Stimulated activated CD4-positive, alpha-beta T cell treated with anti-CD3 and anti-CD28 coated beads, Interleukin-2, amount 100 ng/mL, for 24 hours (primary cell): Measurements from ENCODE around the gene PPM1N.

ENCODE experiments used
- DNase-seq, 2 donors: peaks; one replicate each; pipeline ENCODE4 v3.0.0-alpha.2; 2020

PPM1N gene

DNA sequence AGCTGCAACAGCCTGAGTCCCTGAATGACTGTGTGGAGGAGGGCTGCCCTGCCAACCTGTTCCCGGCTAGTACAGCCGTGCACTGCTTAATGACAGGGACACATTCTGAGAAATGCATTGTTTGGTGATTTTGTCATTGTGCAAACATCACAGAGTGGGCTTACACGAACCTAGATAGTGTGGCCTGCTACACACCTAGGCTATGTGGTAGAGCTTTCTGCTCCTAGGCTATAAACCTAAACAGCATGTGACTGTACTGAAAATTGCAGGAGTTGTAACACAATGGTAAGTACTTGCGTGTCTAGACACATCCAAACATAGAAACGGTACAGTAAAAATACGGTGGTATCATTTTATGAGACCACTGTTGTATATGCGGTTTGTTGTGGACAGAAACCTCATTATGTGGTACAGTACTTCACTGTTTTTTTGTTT lies 44.0 kb downstream of the PPM1N start:
- DNase-seq, result no peak

DNA sequence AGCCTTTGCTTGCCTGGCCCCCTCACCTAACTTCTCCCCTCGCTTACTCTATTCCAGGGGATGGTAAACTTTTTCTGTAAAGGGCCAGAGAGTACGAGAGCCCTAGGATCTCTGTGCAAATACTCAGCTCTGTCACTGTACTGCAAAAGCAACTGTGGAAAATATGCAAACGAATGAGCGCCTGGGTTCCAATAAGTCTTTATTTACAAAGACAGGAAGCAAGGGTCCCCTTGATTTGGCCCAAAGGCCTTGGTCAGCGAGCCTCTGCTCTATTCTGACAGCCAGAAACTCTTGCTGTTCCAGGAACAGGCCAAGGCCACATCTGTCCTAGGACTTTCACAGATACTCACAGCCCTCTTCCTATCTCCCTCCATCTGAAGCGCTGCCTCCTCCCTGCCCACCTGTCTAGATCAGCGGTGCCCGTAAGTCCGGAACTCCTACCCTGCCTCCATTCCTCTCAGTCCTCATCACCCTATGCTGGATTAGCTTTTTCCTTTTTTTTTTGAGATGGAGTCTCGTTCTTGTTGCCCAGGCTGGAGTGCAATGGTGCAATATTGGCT lies 49.0 kb downstream of the PPM1N start:
- no peak for DNase-seq

DNA sequence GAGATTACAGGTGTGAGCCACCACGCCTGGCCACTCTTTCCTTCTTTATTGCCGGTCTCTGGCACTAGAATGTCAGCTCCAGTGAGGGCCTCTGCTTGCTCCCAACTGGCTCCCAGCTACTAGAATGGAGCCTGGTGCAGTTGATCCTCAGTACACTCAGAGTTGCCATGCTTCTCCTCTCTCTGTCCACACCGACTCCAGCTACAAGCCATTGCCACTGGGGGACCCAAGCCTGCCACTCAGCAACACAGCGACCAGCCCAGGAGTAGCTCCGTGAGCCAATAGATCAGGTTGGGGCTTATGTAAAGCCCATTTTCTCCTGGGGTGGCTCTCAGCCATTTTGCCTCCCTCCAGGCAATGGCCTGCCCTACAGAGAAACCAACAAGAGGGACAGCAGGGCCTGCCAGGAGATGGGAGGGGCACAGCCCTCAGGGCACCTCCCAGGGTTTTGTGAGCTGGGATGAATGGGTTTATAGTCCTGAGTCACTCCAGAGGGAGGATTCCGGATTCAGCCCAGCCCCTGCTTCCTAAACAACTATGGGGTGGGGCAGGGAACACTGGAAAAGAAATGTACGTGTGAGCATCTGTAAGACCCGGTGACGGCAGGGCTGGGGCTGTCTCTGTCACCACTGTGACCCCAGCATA lies 49.8 kb downstream of the PPM1N start:
- no peak for DNase-seq
